UCSD-AML1 (cell line): Measurements from ENCODE around the gene CACNA1C.

Experiments used
- DNase-seq: peaks from one replicate; lab custom pipeline; 2025; ENCODE audit not compliant: unreplicated experiment; lab: John Stamatoyannopoulos, UW

The CACNA1C gene

DNA sequence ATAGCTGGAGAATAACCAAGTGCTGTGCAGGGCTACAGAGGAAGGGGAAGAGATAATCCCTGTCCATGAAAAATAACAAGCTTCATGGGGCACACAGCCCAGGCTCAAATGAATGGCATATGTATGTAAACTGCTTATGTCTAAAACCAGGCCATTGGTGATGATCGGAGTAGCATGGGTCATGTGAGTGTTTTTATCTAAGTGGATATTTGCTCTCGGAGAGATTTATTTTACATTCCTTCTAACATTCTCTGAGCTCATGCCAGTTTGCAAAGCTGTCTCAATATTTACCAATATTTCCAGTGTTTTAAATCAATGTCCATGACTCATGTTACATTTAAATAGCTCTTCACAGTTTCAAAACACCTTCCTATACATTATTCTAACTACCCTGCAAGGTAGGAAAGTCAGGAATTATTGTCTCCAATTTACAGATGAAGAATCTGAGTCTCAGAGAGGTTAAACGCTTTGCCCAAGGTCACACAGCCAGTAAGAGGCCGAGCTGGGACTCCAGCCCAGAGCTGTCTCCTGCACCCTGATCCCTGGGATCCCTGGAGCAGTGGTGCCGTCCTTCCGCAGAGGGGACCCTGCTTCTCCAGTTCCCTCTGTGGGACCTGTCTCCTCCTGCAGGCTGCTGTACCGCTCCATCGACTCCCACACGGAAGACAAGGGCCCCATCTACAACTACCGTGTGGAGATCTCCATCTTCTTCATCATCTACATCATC lies 555.3 kb downstream of the CACNA1C start:
- DNase-seq: no peak

DNA sequence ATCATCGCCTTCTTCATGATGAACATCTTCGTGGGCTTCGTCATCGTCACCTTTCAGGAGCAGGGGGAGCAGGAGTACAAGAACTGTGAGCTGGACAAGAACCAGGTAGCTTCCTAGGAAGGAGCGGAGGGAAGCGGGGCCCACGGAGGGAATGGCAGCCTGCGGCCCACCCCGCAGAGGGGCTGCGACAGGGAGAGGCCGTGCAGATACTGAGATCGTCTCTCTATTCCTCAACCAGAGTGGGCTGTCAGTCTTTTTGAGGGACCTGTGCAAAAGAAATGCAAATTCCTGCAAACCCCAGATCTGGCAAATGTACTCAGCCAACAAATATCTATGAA lies 555.8 kb downstream of the CACNA1C start:
- no peak for DNase-seq

DNA sequence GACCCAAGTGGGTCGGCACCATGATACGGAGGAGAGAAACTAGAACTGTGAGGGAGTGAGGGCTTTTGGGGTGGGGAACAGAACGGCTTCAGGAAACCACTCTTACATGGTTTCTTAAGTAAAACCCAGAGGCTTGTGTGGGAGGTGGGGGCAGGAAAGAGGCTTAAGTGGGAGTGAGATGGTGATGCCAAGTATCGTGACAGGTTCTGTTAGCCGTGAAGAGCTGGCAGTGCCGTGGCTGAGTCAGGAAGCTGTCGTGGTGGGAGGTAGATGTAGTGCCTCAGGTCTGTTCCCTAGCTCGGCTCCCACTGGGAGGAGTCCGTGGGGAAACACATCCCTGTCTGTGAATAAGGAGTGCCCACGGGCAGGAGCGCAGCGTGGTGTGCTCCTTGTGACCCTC lies 556.2 kb downstream of the CACNA1C start:
- DNase-seq: peak; percentile 71

DNA sequence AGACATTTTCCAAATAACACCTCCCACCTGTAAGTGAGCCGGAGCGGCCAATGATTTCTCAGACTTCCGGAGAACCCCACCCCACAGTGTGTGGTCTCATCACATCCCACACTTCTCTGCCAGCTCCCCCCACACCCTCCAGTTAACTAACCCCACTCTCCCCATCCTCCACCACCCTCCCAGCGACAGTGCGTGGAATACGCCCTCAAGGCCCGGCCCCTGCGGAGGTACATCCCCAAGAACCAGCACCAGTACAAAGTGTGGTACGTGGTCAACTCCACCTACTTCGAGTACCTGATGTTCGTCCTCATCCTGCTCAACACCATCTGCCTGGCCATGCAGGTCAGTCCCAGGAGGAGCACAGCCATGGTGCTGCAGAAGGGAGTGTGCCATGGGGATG lies 557.6 kb downstream of the CACNA1C start:
- no peak for DNase-seq

DNA sequence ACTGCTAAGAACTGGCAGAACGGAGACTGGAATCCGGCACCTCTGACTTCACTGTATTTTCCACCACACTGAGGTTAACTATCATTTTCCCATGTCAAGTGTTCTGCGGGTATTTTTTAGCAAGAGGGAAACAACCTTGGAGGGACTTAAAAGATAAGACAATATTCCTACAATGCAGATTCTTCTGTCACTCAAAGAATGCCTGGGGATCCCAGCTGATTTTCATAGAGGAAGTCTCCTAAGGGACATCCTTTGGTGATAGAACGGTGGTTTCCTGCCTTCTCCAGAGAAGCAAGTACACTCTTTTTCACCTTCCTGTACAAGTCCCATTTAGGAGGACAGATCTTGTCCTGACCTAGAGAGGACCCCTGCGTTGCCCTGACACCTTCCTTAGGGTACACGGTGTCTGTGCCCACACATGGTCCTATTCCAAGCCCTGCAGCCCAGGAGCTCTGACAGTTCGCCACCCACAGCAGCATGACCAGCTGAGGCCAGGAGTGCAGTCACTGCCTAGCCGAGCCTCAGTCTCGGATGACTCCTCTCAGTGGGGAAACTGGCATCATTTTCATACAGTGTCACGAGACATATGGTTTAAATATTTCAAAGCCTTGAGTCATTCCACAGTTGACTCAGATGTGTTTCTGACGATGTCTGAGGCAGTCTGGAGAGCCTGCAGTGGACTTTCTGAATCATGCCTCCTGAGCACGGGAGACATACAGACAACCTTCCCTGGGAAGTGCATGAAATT lies 560.7 kb downstream of the CACNA1C start:
- DNase-seq: peak; percentile 61

DNA sequence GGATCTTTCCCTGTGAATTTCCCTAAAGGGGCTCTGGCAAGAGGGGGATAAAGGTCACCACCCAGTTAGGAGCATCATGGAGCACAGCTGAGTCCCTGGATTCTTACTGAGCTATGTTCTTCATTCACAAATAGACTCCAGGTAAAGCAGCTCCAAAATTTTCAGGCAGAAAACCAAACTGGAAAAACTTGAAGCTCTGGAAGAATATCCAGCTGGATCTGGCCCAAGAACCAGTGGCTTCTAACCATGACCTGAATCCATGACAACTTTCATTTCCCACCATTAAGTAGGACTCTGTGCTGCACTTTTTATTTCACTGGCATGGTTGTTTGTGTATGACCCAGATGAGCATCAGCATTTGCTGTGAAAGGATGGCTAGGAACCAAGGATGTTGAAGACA lies 561.6 kb downstream of the CACNA1C start:
- DNase-seq: no peak

DNA sequence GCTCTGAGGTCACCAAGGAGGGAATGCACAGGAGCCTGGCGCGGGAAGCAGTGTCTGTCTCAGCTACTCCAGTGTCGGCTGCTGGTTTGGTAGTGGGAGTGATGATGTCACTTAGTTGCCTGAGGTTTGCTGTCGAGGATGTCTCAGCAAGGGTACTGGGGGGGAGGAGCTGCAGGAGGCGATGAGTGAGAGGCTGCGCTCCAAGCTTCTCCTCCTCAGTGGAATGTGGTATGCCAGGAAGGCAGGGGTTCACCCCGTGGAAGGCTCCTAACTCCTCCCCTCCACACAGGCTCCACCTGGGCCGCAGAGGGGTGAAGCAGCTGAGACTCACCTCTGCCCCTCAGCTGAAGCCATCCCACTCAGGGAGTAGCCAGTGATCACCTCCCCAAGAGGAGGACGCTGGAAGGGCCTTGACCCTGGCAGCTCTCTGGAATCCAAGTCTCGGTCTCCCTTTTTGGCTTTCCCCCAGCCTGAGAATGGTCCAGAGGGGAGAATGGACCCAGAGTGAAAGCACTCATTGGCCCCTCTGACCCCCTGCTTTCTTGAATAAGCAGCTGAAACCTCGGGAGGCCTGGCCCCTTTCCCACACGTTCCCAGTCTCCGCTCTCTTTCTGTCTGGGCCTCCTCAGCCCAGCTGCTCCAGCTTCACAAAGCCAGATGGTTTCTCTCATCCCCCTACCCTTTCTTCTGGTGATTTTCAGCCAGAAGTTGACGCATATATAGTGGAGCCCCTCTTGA lies 563.0 kb downstream of the CACNA1C start:
- no peak for DNase-seq

DNA sequence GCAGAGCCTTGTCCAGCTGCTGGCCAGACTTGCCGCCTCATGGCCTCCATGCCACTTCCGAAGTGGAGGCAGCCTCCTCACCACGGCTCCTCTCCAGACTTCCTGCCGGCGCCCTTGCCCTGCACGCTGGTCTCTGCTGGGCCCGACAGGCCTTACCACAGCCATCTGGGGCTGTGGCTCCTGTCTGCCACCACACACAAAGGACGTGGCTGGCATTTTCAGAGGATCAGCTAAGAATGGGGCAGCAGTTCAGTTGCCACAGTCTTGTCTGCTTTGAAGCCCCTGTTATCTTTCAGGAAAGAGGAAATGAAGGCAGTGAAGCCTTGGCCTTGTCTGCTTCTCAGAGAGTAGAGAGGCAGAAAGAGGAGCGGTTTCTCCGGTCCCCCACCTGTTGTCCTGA lies 564.0 kb downstream of the CACNA1C start:
- peak; percentile 89 for DNase-seq

DNA sequence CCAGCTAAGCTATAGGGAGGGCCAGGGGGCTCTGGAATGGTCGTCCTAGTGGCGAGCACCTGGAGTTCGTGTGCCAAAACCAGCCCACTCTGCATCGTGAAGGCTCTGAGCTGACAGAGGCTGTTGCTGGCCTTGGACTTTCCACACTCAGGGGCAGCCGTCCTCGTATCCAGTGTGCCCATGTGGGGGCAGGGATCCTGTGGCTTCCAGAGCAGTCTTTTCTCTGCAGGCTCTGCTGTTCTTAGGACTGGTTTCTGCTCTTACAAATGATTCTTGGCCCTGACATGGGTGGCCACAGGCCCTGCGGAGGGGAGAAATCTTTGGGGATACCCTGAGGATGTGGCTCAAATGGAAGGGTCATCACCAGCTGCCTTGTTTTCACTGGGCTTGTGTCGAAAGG lies 564.6 kb downstream of the CACNA1C start:
- no peak for DNase-seq

DNA sequence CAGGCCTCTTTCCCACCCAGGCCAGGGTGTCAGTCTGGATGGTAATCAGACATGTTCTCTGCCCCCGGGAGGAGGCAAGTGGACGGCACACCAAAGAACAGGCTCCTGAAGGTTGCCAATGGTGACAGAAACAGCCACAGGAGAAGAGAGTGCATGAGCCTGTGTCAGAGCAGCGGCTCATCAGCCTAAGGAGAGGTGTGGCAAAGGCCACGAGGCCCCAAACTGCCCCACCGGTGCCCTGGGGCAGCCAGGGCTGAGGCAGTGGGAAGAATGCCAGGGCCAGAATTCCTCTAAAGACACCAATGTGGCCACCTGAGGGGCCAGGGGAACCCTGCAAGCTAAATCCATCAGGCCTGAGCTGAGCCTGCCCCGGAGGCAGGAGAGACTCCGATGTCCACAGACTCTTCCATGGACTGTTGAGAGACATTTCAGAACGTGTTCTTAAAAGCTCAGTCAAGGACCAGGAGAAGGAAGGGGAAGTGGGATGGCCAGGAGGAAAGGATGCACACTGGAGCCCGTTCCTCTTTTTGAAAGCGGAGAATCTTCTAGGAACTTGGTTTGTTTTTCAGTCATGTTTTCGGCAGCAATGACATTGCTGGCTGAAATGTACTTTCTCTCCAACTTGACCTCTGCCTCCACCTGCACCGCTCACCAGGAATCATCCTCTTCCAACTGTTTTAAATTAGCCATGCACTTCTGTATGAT lies 565.7 kb downstream of the CACNA1C start:
- DNase-seq: peak; percentile 32

DNA sequence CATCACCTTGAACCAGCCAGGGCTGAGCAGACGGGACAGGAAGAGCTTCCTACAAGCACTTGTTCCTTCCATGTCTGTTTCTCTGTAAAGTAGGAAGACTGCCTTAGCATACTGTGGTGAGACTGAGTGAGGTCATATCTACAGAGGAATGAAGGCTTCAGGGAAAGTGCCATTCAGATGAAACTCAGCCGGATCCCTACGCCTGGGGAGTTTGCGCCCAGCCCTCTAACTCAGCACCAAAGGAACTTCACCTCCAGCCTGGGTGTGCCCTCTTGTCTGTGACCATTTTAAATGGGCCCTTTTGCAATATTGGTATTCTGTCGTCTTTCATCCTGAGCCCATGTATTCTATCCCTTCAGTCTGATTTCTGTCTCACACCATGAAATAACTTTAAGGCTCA lies 566.3 kb downstream of the CACNA1C start:
- DNase-seq: no peak

DNA sequence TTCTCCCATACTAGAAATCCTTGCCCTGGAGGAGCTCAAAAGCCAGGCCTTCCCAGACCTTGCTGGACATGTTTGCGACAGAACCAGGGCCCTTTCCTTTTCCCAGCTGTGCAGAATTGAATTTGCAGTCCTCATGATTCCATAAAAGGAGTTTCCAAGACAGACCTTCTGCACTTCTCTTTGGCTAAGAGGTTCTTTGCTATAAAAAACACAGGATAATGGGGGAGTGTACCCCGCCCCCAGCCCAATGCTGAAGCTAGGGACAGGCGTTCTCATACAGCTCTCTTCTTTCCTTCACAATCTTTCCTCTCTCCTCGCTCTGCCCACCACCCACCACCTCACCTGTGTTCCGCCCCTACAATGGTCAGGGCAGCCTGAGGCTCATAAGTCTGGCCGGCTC lies 569.7 kb downstream of the CACNA1C start:
- no peak for DNase-seq

DNA sequence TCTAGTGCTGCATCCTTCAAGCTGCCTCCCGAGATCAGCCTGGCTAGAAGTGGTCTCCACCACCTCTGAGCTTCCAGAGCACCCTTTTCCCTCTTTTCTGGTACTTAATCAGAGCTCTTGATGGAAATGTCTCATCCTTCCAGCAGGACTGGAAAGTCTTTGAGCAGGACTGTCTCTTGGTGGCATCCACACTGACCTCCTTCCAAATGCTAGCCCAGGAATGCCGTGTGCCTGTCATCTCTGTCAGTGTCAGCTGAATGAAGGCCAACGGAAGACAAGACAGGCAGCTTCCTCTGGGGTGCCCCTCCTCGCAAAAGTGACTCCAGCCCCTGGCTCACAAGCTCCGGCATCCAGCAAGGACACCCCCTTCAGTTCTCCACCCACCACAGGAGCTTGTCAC lies 570.7 kb downstream of the CACNA1C start:
- DNase-seq: no peak

DNA sequence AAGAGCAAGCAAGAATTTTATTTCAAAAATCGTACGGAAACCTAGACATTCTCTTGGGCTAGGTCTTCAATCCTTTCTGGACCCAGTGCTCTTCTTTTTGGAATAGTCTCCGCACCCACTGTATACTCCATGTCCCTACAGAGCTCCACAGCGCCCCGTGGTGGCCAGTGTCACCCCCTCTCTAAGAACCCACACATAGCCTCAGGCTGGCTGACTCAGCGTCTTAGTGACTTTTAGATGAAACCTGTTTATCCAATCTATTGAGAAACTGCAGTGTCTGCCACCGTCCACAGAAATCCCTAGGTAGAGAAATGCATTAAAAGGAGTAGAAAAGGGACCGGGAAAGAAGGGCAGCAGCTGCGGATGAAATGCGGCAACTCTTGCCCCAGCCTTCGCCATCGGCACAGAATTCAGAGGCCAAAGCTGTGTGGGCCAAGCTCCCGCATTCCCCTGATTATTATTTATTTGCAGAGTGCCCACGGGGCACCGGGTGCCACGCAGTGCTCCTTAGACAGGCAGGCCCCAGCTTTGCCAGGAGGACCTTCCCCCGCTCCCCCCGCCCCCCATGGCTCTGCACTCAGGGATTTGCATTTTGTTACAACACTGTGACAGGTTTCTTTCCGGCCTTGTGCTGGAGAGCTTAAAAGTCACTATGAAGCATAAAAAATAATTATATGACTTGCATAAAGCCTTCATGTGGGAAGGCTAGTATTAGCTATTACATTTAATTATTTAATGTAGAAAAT lies 571.9 kb downstream of the CACNA1C start:
- DNase-seq: peak; percentile 84

DNA sequence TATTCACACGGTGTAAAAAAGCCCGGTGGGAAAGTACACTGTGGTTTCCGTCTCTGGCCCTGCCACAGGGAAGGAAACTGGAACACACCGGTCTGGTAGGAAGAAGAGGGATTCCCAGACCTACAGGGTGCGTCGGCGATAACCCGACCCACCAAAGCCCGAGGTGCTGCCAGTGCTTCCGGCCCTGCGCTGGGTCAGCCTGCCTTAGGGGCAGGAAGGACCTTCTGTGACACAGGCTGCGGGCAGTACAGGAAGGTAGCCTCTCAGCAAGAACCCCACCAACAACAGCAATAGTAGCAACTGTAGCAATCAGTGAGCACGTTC lies 572.5 kb downstream of the CACNA1C start:
- peak; percentile 73 for DNase-seq

DNA sequence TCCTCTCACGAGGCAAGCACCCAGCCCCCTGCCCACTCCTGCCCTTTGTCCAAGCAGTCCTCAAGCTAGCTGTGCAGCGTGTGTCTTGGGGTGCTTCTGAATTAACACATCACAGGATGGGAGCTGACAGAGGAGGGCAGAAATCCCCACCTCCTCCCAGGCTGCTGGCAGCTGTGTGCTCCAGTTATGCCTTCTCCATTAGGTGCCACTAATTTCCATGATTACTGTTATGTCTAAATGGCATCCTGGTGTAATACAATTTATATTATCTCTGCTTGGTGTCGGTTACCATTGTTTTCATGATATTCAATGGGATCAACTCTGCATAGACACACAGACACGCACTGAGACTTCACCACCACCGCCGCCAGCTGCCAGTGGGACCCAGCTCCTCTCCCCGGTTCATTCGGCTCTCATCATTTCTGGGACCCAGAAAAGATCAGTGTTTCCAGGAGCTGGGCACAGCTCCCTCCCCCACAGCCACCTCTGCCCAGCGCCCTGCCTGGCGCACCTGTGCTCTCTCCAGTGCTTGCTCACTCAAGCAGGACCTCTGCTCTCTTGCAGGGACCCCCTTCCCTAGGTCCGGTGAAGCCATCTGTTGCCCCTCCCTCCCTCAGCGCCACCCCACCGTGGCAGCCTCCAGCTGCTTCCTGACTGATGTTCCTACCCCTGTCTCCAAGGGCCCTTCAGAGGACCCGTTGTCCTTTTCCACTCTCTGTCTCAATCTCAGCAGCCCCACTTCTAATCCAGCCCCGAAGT lies 574.5 kb downstream of the CACNA1C start:
- DNase-seq: no peak

DNA sequence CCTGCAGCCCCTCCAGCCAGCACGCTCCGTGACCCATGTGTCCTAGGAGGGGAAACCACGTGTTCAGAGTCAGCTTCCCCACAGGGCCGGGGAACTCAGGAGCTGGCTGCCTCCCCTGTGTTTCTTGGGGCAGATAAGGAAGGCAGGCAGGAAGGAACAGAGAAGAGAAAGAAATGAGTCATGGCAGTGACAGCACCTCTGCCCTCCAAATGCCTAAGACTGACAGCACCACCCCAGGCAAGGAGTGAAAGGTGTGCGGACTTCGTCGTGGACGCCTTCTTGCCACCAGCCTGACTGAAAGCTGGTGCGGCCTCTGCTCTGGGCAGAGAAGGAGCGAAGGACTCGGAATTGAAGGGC lies 575.0 kb downstream of the CACNA1C start:
- DNase-seq: peak; percentile 32

DNA sequence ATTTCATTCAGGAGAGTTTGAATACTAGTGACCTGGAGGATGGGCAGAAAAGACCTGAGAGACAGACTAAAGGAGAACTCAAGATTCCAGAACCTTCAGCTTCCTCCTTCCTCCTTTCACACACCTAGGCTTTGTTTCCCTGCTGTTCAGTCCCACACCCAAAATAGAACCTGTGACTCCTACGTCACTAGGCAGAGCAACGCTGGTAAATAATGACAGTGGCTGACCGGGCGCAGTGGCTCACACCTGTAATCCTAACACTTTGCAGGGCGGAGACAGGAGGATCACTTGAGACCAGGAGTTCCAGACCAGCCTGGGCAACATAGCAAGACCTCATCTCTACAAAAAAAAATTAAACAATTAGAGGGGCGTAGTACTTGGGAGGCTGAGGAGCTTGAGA lies 575.6 kb downstream of the CACNA1C start:
- no peak for DNase-seq

DNA sequence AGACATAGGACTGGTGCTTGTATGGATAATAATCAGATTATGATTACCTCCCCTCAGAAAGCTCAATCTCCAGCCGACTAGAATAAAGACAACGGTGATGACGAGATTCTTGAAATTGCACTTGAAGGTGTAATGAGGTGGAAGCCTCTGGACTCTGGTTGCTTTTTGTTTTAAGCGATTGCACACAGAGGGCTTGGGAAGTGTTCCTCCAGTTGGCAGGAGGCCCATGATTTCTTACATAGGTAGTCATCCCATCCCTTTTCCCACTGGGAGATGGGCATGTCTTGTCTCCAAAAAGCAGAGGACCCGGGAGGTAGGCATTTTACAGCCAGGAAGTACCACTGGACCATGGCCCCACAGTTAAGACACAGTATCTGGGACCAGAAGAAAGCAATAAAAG lies 576.3 kb downstream of the CACNA1C start:
- DNase-seq: no peak

DNA sequence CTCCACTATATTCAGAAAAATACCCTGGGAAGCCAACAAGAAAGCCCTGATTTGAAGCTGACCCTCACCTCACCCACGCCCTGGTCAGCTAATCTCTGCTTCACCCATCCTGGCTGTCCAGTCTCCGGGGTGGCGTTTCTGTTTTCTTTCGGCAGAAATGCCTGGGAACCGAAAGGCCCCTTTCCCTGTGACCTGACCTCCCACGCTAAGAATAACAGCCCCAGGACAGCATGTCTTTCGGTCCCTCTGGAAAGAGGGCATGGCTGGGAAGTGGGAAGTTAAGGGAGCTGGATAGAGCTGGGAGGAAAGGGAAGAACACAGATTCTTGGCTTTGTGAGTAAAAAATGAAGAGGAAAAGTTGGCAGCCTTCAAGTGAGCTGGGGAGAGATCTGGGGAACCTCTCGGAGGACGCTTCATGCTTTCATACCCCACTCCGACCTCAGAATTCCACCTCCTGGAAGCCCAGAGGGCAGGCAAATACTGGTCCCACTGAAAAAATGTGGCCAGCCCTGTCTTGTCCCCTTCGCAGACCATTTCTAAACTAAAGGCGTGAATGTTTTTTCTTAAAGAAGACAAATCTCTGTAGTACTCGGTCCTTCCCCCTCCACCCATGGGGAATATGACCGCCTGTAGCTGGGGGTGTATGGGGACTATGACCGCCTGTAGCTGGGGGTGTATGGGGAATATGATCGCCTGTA lies 579.0 kb downstream of the CACNA1C start:
- no peak for DNase-seq
